GM23338 (cell line): ENCODE measurements around the gene SLC43A3. TPM values are rescaled to one million over a fixed set of nuclear protein-coding genes. Genes with fewer than 3 reads are reported as not detected.

Experiments
- ATAC-seq: fragments of 200-7000 bp; cut with Tn5 transposase; 3 replicates; pipeline ENCODE4 v1.9.1; 2020
- DNase-seq: peaks from one replicate; pipeline ENCODE4 v3.0.0-alpha.2; 2015; ENCODE audit warnings: low spot score
- H2AFZ ChIP-seq: fragments of 200-600 bp; sonication (generic); 2 replicates; pipeline ENCODE4 v1.8.0; 2016; ENCODE audit warnings: antibody characterized with exemption, mild to moderate bottlenecking, moderate library complexity
- H3F3A ChIP-seq: fragments of 200-600 bp; sonication (generic); replicated peaks from 2 replicates; pipeline ENCODE4 v1.8.0; 2017; ENCODE audit warnings: antibody characterized with exemption, mixed run types, low read depth
- H3K27ac ChIP-seq: fragments of 200-600 bp; sonication (generic); 2 replicates; pipeline ENCODE4 v1.6.1; 2016; ENCODE audit warnings: low read depth
- H3K27me3 ChIP-seq: fragments of 200-600 bp; sonication (generic); 2 replicates; pipeline ENCODE4 v1.8.0; 2016; ENCODE audit warnings: mild to moderate bottlenecking, mixed run types, moderate library complexity; ENCODE audit not compliant: insufficient read depth
- H3K36me3 ChIP-seq: fragments of 200-600 bp; sonication (generic); 2 replicates; pipeline ENCODE4 v1.8.0; 2016; ENCODE audit warnings: mild to moderate bottlenecking; ENCODE audit not compliant: insufficient read depth
- H3K4me1 ChIP-seq: fragments of 200-600 bp; sonication (generic); 2 replicates; pipeline ENCODE4 v1.8.0; 2016; ENCODE audit warnings: mild to moderate bottlenecking, moderate library complexity; ENCODE audit not compliant: insufficient read depth
- H3K4me2 ChIP-seq: fragments of 200-600 bp; sonication (generic); 2 replicates; pipeline ENCODE4 v1.7.1; 2017; ENCODE audit warnings: mixed run types
- H3K4me3 ChIP-seq: fragments of 200-600 bp; sonication (generic); 2 replicates; pipeline ENCODE4 v1.6.1; 2016; ENCODE audit warnings: mixed run types
- H3K79me2 ChIP-seq: fragments of 200-600 bp; sonication (generic); replicated peaks from 2 replicates; pipeline ENCODE4 v1.8.0; 2017; ENCODE audit warnings: mild to moderate bottlenecking; ENCODE audit not compliant: insufficient read depth
- H3K9me2 ChIP-seq: fragments of 200-600 bp; sonication (generic); 2 replicates; pipeline ENCODE4 v1.8.0; 2017; ENCODE audit not compliant: insufficient read depth
- H4K20me1 ChIP-seq: fragments of 200-600 bp; sonication (generic); replicated peaks from 2 replicates; pipeline ENCODE4 v1.8.0; 2017; ENCODE audit warnings: mild to moderate bottlenecking; ENCODE audit not compliant: insufficient read depth
- H3K27ac Mint-ChIP-seq: 2 replicates; pipeline ENCODE4 v1.8.0; 2020; ENCODE audit warnings: inconsistent platforms, mild to moderate bottlenecking, moderate library complexity, mixed read lengths
- H3K27me3 Mint-ChIP-seq: 3 replicates; pipeline ENCODE4 v1.8.0; 2022; ENCODE audit warnings: low read depth, mild to moderate bottlenecking, moderate library complexity, mixed read lengths, inconsistent platforms; ENCODE audit not compliant: insufficient read depth, poor library complexity
- H3K36me3 Mint-ChIP-seq: 3 replicates; pipeline ENCODE4 v1.8.0; 2021; ENCODE audit warnings: low read depth, mild to moderate bottlenecking, inconsistent platforms, moderate library complexity, mixed read lengths
- H3K4me1 Mint-ChIP-seq: 3 replicates; pipeline ENCODE4 v1.8.0; 2020; ENCODE audit warnings: mild to moderate bottlenecking, inconsistent platforms, mixed read lengths
- H3K4me3 Mint-ChIP-seq: 3 replicates; pipeline ENCODE4 v1.8.0; 2021; ENCODE audit warnings: moderate library complexity, mild to moderate bottlenecking, inconsistent platforms, mixed read lengths
- H3K9me3 Mint-ChIP-seq: 3 replicates; pipeline ENCODE4 v1.8.0; 2020; ENCODE audit warnings: moderate library complexity, mild to moderate bottlenecking, inconsistent platforms, mixed read lengths
- CREB1 ChIP-seq: fragments of 250-450 bp; sonication (Bioruptor Pico); IDR thresholded peaks from 2 replicates; pipeline ENCODE4 v1.5.0; 2020; ENCODE audit warnings: low read depth, mild to moderate bottlenecking, moderate library complexity
- CTCF ChIP-seq, 2 experiments: fragments of 200-600 bp in 1 of 2; sonication (generic) in 1 of 2; conservative IDR thresholded peaks; 2 replicates each; pipeline versions ENCODE4 v1.5.1 to v1.6.1; 2016 to 2017; ENCODE audit warnings: antibody characterized with exemption in 2 of 2, low read depth in 2 of 2, mild to moderate bottlenecking in 2 of 2, moderate library complexity in 1 of 2
- ETS1 ChIP-seq: IDR thresholded peaks from 2 replicates; pipeline ENCODE4 v1.6.1; 2016; ENCODE audit warnings: antibody characterized with exemption
- EZH2 ChIP-seq: fragments of 200-600 bp; sonication (generic); IDR thresholded peaks from one replicate; pipeline ENCODE4 v1.8.0; 2017; ENCODE audit warnings: antibody characterized with exemption, mild to moderate bottlenecking, low read depth; ENCODE audit not compliant: unreplicated experiment
- EZH2phosphoT487 ChIP-seq: fragments of 200-600 bp; sonication (generic); IDR thresholded peaks from one replicate; pipeline ENCODE4 v1.8.1; 2018; ENCODE audit warnings: antibody characterized with exemption; ENCODE audit not compliant: unreplicated experiment
- JUNB ChIP-seq: IDR thresholded peaks from one replicate; pipeline ENCODE4 v1.6.1; 2016; ENCODE audit warnings: antibody characterized with exemption; ENCODE audit not compliant: unreplicated experiment
- NANOG ChIP-seq: IDR thresholded peaks from 2 replicates; pipeline ENCODE4 v1.6.1; 2016; ENCODE audit warnings: antibody characterized with exemption, borderline replicate concordance
- POLR2AphosphoS5 ChIP-seq: IDR thresholded peaks from 2 replicates; pipeline ENCODE4 v1.6.1; 2016; ENCODE audit warnings: antibody characterized with exemption, low read depth
- STAT1 ChIP-seq: IDR thresholded peaks from one replicate; pipeline ENCODE4 v1.6.1; 2016; ENCODE audit warnings: antibody characterized with exemption; ENCODE audit not compliant: unreplicated experiment
- ZNF114 ChIP-seq: fragments of 250-450 bp; sonication (Bioruptor Pico); IDR thresholded peaks from 2 replicates; pipeline ENCODE4 v1.5.0; 2020; ENCODE audit warnings: mild to moderate bottlenecking, moderate library complexity
- ZNF331 ChIP-seq: fragments of 250-450 bp; sonication (Bioruptor Pico); IDR thresholded peaks from 2 replicates; pipeline ENCODE4 v1.5.0; 2020; ENCODE audit warnings: low read depth, mild to moderate bottlenecking, moderate library complexity
- ZNF462 ChIP-seq: fragments of 250-450 bp; sonication (Bioruptor Pico); IDR thresholded peaks from 2 replicates; pipeline ENCODE4 v1.5.0; 2020; ENCODE audit warnings: mild to moderate bottlenecking, moderate library complexity
- polyA plus RNA-seq: library from polyadenylated mRNA; unstranded; fragments of >200 nt; fragmentation: Nextera tagmentation; extraction: Ambion mirVana; gene quantifications from 2 replicates; pipeline ENCODE4 v1.2.1, GENCODE V29; 2016
- total RNA-seq: library from RNA; depleted of rRNA; stranded (reverse); fragments of >200 nt; shearing (Covaris generic); gene quantifications from 2 replicates; pipeline ENCODE4 v1.2.3, GENCODE V29; 2014

The SLC43A3 gene
- total and polyA plus RNA-seq, 2 experiments from 2014 or later = 14.3 to 24.8 TPM

- no peak for TF ChIP-seq STAT1
- H3K79me2 ChIP-seq = no peaks in the 10 kb centered on the region
- no peaks in the 10 kb centered on the region for H3K36me3 ChIP-seq
- no peak overlapping the region for H3K4me3 Mint-ChIP-seq
- no peak overlapping the region for H3K27ac Mint-ChIP-seq
- no peak for ATAC-seq
- H2AFZ ChIP-seq = no peak overlapping the region
- no peak overlapping the region for H3K27ac ChIP-seq
- H3K4me1 ChIP-seq = no peaks in the 10 kb centered on the region
- no peaks in the 10 kb centered on the region for H3K36me3 Mint-ChIP-seq
- H3K27me3 ChIP-seq = no peaks in the 10 kb centered on the region
- H3K27me3 Mint-ChIP-seq = no peaks in the 10 kb centered on the region
- H3K4me1 Mint-ChIP-seq = no peaks in the 10 kb centered on the region
- H3K4me2 ChIP-seq = no peak overlapping the region
- no peak for DNase-seq
- no peaks in the 10 kb centered on the region for H4K20me1 ChIP-seq
- H3F3A ChIP-seq = no peaks in the 10 kb centered on the region
- peaks cover 5% of the 10 kb centered on the region for H3K9me2 ChIP-seq
- no peak overlapping the region for H3K4me3 ChIP-seq
- no peaks in the 10 kb centered on the region for H3K9me3 Mint-ChIP-seq
Observed at GRCh38 chr11:57392763-57393105, 34.2 kb downstream of the SLC43A3 start.

- Histone ChIP-seq H3K9me2 (peaks cover 5% of the 10 kb centered on the region), H3K27ac (no peak overlapping the region), H3K4me2 (no peak overlapping the region), H3K4me1 (no peaks in the 10 kb centered on the region), H4K20me1 (no peaks in the 10 kb centered on the region), H3F3A (no peaks in the 10 kb centered on the region), H2AFZ (no peak overlapping the region), H3K4me3 (no peak overlapping the region), H3K36me3 (no peaks in the 10 kb centered on the region), H3K27me3 (no peaks in the 10 kb centered on the region), H3K79me2 (no peaks in the 10 kb centered on the region)
- DNase-seq = no peak
- H3K27me3 Mint-ChIP-seq = no peaks in the 10 kb centered on the region
- no peaks in the 10 kb centered on the region for H3K4me1 Mint-ChIP-seq
- no peaks in the 10 kb centered on the region for H3K9me3 Mint-ChIP-seq
- H3K4me3 Mint-ChIP-seq = no peak overlapping the region
- no peak overlapping the region for H3K27ac Mint-ChIP-seq
- no peaks in the 10 kb centered on the region for H3K36me3 Mint-ChIP-seq
- ATAC-seq = no peak
- TF ChIP-seq JUNB (no peak), NANOG (no peak), STAT1 (no peak), EZH2 (no peak), ZNF331 (CRISPR knock-in tag) (no peak), CREB1 (CRISPR knock-in tag) (no peak), ZNF462 (CRISPR knock-in tag) (no peak), ZNF114 (no peak), EZH2phosphoT487 (no peak), ETS1 (no peak), POLR2AphosphoS5 (no peak), CTCF (conservative IDR thresholded peaks at IDR 0.05; ENCODE audit: low read depth in 2 of 2) (no peak)
Observed at GRCh38 chr11:57392066-57392762, 34.7 kb downstream of the SLC43A3 start.
